ENCODE data around the gene KRTAP2-3.
"Not testable (repeated sequence)": the region's sequence is repeated elsewhere in the genome, so short reads cannot be mapped to it uniquely, and the experiment has no call there.

The KRTAP2-3 gene

DNA sequence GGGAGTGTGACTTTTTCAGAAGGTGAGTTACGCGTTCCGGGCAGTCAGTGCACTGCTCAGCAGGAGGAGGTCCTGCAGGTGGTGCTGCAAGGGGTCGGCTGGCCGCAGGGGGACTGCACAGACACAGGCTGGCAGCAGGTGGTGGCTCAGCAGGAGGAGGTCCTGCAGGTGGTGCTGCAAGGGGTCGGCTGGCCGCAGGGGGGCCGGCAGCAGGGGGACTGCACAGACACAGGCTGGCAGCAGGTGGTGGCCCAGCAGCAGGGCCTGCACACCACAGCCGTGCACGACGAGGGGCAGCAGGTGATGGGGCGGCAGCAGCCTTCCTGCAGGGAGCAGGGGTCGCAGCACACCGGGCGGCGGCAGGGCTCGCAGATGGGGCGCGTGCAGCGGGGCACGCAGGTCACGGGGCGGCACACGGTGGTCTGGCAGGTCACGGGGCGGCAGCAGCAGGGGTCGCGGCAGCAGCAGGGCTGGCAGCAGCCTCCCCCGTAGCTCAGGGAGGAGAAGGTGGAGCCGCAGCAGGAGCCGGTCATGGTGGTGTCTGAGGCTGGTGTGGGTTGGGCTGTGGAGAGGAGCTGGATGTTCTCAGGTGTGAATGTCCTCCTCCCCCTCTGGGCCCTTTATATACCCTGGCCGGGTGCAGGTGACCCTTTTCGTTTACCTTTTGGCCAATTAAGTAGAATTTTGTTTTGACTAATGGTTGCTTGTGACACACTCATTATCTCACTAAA lies 13.0 kb downstream of the KRTAP2-3 start, which contains the start of gene KRTAP2-1:
Gene KRTAP2-1, minus strand, starts transcription at position 582 of the 731 bp plus-strand sequence. Its CDS starts 49 bp downstream, at position 533.
- not testable (repeated sequence) for H3K4me3 ChIP-seq (ENCODE audit: low read depth, low read length); H3K36me3 ChIP-seq (ENCODE audit: control insufficient read depth, insufficient read depth, low read length); H3K4me1 ChIP-seq (ENCODE audit: control insufficient read depth, insufficient read depth, low read length); H3K9me3 ChIP-seq (ENCODE audit: control insufficient read depth, insufficient read depth, low read length); H3K9ac ChIP-seq (ENCODE audit: low read depth, low read length); H3K27me3 ChIP-seq (ENCODE audit: control insufficient read depth, insufficient read depth, low read length)

DNA sequence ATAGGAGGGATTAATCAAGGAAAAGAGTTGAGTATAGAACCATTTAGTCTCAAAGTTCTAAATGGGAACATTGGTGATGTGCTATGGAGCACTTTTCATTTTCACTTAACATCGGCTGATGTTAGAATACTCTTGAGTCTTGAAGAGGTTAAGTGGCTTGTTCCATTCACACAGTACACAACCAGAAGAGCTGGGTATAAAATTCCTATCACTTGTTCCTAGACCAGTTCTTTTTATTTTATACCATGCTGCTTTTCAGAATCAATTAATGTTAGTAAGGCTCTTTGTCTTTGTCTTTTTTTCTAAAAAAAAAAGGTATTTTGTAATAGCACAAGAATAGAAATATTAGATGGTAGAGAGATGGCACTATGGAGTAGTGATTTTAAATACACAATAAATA lies 17.0 kb downstream of the KRTAP2-3 start:
- H3K4me1 ChIP-seq (ENCODE audit: control insufficient read depth, insufficient read depth, low read length), result peaks cover 11% of the 10 kb centered on the region
- no peak overlapping the region for H3K4me3 ChIP-seq (ENCODE audit: low read depth, low read length)
- H3K9ac ChIP-seq (ENCODE audit: low read depth, low read length), result no peak overlapping the region
- H3K27me3 ChIP-seq (ENCODE audit: control insufficient read depth, insufficient read depth, low read length), result no peaks in the 10 kb centered on the region
- H3K9me3 ChIP-seq (ENCODE audit: control insufficient read depth, insufficient read depth, low read length), result no peaks in the 10 kb centered on the region
- no peaks in the 10 kb centered on the region for H3K36me3 ChIP-seq (ENCODE audit: control insufficient read depth, insufficient read depth, low read length)

DNA sequence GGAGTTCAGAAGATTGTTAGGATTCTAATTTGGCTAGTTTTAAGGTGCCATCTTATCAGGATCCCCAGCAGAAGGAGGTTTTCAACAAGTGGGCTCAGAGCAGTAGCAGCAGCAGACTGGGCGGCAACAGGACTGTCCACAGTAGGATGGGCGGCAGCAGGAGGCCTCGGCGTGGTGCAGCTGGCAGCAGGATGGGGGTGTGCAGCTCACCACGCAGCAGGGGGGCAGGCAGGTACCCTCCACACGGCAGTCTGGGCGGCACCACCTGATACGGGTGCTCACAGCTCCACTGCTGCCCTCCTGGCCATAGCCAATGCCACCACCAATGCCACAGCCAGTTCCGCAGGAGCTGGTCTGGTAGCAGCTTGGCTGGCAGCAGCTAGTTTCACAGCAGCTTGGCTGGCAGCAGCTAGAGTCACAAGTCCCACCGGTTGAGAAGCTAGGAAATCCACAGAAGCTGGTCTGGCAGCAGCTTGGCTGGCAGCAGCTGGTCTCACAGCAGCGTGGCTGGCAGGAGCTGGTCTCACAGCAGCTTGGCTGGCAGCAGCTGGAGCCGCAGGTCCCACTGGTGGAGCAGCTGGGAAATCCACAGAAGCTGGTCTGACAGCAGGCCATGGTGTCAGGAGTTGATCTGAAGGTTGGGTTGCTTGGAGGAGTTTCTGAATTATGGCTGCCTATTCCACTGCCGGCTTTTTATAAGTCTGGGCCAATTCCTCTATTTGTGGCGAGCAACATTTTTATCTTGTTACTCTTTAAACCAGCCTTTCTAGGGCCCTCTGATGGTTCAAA lies 18.9 kb downstream of the KRTAP2-3 start, which contains the start of gene KRTAP1-1:
Gene KRTAP1-1, minus strand, starts transcription at position 668 of the 789 bp plus-strand sequence. Its CDS starts 53 bp downstream, at position 615.
- H3K9me3 ChIP-seq (ENCODE audit: control insufficient read depth, insufficient read depth, low read length); H3K4me3 ChIP-seq (ENCODE audit: low read depth, low read length); H3K36me3 ChIP-seq (ENCODE audit: control insufficient read depth, insufficient read depth, low read length); H3K27me3 ChIP-seq (ENCODE audit: control insufficient read depth, insufficient read depth, low read length); H3K9ac ChIP-seq (ENCODE audit: low read depth, low read length): not testable (repeated sequence)
- peaks cover 11% of the 10 kb centered on the region for H3K4me1 ChIP-seq (ENCODE audit: control insufficient read depth, insufficient read depth, low read length)

DNA sequence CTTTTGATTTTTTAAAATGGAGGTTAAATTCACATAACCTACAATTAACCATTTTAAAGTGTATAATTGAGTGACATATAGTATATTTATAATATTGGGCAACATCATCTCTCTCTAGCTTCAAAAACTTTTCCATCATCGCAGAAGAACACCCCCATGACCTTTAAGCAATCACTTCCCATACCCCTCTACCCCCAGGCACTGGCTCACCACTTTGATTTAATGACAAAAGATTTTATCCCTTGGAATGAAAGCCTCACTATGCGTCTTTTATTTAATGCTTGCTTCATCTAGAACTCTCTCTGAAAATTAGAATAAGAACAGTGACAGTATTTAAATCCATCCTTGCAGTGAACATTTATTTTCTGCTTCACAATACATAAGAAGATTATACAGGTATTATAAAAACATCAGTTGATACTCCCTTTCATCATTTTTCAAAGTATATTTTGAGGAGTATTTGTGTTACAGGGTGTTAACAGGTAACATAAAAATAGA lies 22.0 kb downstream of the KRTAP2-3 start:
- Histone ChIP-seq H3K36me3 (ENCODE audit: control insufficient read depth, insufficient read depth, low read length) (no peaks in the 10 kb centered on the region), H3K4me3 (ENCODE audit: low read depth, low read length) (no peak overlapping the region), H3K9me3 (ENCODE audit: control insufficient read depth, insufficient read depth, low read length) (no peaks in the 10 kb centered on the region), H3K4me1 (ENCODE audit: control insufficient read depth, insufficient read depth, low read length) (peaks cover 11% of the 10 kb centered on the region), H3K27me3 (ENCODE audit: control insufficient read depth, insufficient read depth, low read length) (no peaks in the 10 kb centered on the region), H3K9ac (ENCODE audit: low read depth, low read length) (no peak overlapping the region)

DNA sequence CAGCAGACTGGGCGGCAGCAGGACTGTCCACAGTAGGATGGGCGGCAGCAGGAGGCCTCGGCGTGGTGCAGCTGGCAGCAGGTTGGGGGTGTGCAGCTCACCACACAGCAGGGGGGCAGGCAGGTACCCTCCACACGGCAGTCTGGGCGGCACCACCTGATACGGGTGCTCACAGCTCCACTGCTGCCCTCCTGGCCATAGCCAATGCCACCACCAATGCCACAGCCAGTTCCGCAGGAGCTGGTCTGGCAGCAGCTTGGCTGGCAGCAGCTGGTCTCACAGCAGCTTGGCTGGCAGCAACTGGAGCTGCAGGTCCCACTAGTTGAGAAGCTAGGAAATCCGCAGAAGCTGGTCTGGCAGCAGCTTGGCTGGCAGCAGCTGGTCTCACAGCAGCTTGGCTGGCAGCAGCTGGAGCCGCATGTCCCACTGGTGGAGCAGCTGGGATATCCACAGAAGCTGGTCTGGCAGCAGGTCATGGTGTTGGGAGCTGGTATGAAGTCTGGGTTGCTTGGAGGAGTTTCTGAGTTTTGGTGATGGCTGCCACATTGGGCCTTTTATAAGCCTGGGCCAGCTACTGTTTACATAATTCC lies 25.5 kb downstream of the KRTAP2-3 start, which contains the start of gene KRTAP1-3:
Gene KRTAP1-3, minus strand, starts transcription at position 529 of the 590 bp plus-strand sequence. Its CDS starts 53 bp downstream, at position 476.
- H3K4me3 ChIP-seq (ENCODE audit: low read depth, low read length); H3K9me3 ChIP-seq (ENCODE audit: control insufficient read depth, insufficient read depth, low read length); H3K27me3 ChIP-seq (ENCODE audit: control insufficient read depth, insufficient read depth, low read length); H3K36me3 ChIP-seq (ENCODE audit: control insufficient read depth, insufficient read depth, low read length); H3K9ac ChIP-seq (ENCODE audit: low read depth, low read length): not testable (repeated sequence)
- H3K4me1 ChIP-seq (ENCODE audit: control insufficient read depth, insufficient read depth, low read length), result peaks cover 10% of the 10 kb centered on the region

DNA sequence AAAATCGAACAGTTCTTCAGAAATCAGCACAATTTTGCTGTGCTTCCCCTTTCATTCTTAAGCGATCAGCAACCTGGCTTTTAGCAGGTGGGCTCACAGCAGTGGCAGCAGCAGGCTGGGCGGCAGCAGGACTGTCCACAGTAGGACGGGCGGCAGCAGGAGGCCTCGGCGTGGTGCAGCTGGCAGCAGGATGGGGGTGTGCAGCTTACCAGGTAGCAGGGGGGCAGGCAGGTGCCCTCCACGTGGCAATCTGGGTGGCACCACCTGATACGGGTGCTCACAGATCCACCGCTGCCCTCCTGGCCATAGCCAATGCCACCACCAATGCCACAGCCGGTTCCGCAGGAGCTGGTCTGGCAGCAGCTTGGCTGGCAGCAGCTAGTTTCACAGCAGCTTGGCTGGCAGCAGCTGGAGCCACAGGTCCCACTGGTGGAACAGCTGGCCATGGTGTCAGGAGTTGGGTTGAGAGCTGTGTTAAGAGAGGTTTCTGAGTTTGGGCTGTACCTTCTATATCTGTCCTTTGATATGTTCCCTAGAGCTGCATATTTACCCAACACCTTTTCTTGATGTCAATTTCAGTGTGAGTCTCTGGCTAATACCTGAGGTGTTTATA lies 30.2 kb downstream of the KRTAP2-3 start, which contains the start of gene KRTAP1-4:
Gene KRTAP1-4, minus strand, starts transcription at position 563 of the 613 bp plus-strand sequence. Its CDS starts 117 bp downstream, at position 446.
- Histone ChIP-seq H3K9ac (ENCODE audit: low read depth, low read length) (no peak within 1 kb of the TSS), H3K27me3 (ENCODE audit: control insufficient read depth, insufficient read depth, low read length) (no peaks in the 10 kb centered on the region), H3K9me3 (ENCODE audit: control insufficient read depth, insufficient read depth, low read length) (no peaks in the 10 kb centered on the region), H3K36me3 (ENCODE audit: control insufficient read depth, insufficient read depth, low read length) (no peaks in the 10 kb centered on the region), H3K4me3 (ENCODE audit: low read depth, low read length) (no peak within 1 kb of the TSS), H3K4me1 (ENCODE audit: control insufficient read depth, insufficient read depth, low read length) (no peaks in the 10 kb centered on the region)

DNA sequence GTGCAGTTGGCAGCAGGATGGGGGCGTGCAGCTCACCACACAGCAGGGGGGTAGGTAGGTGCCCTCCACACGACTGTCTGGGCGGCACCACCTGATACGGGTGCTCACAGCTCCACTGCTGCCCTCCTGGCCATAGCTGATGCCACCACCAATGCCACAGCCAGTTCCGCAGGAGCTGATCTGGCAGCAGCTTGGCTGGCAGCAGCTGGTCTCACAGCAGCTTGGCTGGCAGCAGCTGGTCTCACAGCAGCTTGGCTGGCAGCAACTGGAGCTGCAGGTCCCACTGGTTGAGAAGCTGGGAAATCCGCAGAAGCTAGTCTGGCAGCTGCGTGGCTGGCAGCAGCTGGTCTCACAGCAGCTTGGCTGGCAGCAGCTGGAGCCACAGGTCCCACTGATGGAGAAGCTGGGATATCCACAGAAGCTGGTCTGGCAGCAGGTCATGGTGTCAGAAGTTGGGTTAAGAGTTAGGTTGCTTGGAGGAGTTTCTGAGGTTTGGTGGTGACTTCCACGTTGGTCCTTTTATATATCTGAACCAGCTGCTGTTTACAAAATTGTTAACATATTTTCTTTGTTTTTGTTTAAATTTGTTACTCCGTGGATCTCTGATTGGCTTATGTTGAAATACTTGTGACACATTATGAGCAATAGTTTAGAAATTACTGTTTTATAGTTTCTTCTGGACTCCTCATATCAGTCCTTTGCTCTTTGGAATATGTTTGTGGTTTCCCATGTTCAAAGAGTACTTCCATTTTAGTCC lies 33.0 kb downstream of the KRTAP2-3 start, which contains the start of gene KRTAP1-5:
Gene KRTAP1-5, minus strand, starts transcription at position 494 of the 757 bp plus-strand sequence. Its CDS starts 53 bp downstream, at position 441.
- no peak within 1 kb of the TSS for H3K4me3 ChIP-seq (ENCODE audit: low read depth, low read length)
- H3K9me3 ChIP-seq (ENCODE audit: control insufficient read depth, insufficient read depth, low read length), result no peaks in the 10 kb centered on the region
- no peaks in the 10 kb centered on the region for H3K27me3 ChIP-seq (ENCODE audit: control insufficient read depth, insufficient read depth, low read length)

DNA sequence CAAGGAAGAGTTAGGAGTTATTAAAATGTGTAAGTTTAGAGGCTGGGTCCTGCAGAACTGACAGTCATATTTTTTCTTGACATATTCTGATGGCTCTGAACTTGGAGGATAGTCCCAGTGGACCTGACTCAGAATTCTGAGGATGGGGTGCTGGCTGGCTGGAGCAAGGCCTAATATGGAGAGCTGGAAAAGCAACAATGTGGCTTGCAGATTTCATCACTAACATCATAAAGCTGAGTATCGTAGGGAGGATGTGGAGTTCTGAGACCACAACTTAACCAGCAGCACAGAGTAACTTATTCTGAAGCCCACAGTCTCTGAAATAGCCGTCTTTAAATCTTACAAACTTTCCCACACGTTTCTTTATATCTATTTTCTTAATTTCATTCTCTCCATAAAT lies 35.2 kb downstream of the KRTAP2-3 start:
- Histone ChIP-seq H3K27me3 (ENCODE audit: control insufficient read depth, insufficient read depth, low read length) (no peaks in the 10 kb centered on the region), H3K4me1 (ENCODE audit: control insufficient read depth, insufficient read depth, low read length) (no peaks in the 10 kb centered on the region), H3K9me3 (ENCODE audit: control insufficient read depth, insufficient read depth, low read length) (no peaks in the 10 kb centered on the region), H3K4me3 (ENCODE audit: low read depth, low read length) (no peak overlapping the region), H3K9ac (ENCODE audit: low read depth, low read length) (no peak overlapping the region), H3K36me3 (ENCODE audit: control insufficient read depth, insufficient read depth, low read length) (no peaks in the 10 kb centered on the region)

More for the DNA sequence above, 33.0 kb downstream of the KRTAP2-3 start, which contains the start of gene KRTAP1-5:
- Histone ChIP-seq H3K9ac (ENCODE audit: low read depth, low read length) (no peak within 1 kb of the TSS), H3K36me3 (ENCODE audit: control insufficient read depth, insufficient read depth, low read length) (no peaks in the 10 kb centered on the region), H3K4me1 (ENCODE audit: control insufficient read depth, insufficient read depth, low read length) (no peaks in the 10 kb centered on the region)

DNA sequence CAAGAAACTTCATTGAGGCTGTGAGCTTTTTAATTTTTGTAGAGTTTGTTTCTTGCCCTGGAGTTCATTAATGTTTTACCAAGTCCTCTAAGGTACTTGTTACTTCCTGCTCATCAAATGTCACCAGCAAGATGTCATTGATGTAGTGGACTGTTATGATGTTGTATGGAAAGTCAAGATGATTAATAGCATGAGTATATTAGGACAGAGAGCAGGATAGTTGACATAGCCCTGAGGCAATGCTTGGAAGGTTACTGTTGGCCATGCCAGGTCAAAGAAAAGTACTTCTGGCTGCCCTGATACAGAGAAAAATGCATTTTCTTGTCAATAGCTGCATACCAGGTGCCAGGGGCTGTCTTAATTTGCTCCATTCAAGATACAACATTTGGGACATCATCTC lies 39.6 kb downstream of the KRTAP2-3 start:
- no peaks in the 10 kb centered on the region for H3K36me3 ChIP-seq (ENCODE audit: control insufficient read depth, insufficient read depth, low read length)
- no peak overlapping the region for H3K9ac ChIP-seq (ENCODE audit: low read depth, low read length)
- no peak overlapping the region for H3K4me3 ChIP-seq (ENCODE audit: low read depth, low read length)
- H3K27me3 ChIP-seq (ENCODE audit: control insufficient read depth, insufficient read depth, low read length), result no peaks in the 10 kb centered on the region
- H3K9me3 ChIP-seq (ENCODE audit: control insufficient read depth, insufficient read depth, low read length), result no peaks in the 10 kb centered on the region
- no peaks in the 10 kb centered on the region for H3K4me1 ChIP-seq (ENCODE audit: control insufficient read depth, insufficient read depth, low read length)

DNA sequence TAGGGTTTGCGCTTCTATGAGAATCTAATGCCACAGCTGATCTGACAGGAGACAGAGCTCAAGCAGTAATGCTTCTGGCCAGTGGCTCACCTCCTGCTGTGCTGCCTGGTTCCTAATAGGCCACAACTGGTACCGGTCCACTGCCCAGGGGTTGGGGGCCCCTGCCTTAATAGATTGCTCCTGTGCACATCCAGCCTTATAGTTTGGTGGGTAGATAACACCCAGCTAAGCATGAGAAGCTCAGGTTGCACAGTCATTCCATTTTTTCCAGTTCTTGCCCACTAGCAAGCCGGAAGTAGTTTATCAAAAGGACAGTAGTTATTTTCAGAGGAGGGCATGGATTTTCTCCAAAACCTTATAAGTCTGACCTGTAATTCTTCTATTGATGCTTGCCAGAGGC lies 40.5 kb downstream of the KRTAP2-3 start:
- Histone ChIP-seq H3K4me3 (ENCODE audit: low read depth, low read length) (no peak overlapping the region), H3K27me3 (ENCODE audit: control insufficient read depth, insufficient read depth, low read length) (no peaks in the 10 kb centered on the region)

More for the DNA sequence above, 40.5 kb downstream of the KRTAP2-3 start:
- no peaks in the 10 kb centered on the region for H3K4me1 ChIP-seq (ENCODE audit: control insufficient read depth, insufficient read depth, low read length)
- no peaks in the 10 kb centered on the region for H3K9me3 ChIP-seq (ENCODE audit: control insufficient read depth, insufficient read depth, low read length)
- no peak overlapping the region for H3K9ac ChIP-seq (ENCODE audit: low read depth, low read length)
- H3K36me3 ChIP-seq (ENCODE audit: control insufficient read depth, insufficient read depth, low read length), result no peaks in the 10 kb centered on the region

Data from iPS-15b (cell line).